ENCODE results near the gene WNT7A. TPM values are rescaled to one million over a fixed set of nuclear protein-coding genes. Genes with fewer than 3 reads are reported as not detected.

WNT7A gene
- total RNA-seq, 1 donor from 2014 or later: not detected

GRCh38 chr3:13870902-13871301 lies 9.0 kb downstream of the WNT7A start:
- DNase-seq (ENCODE audit: low spot score): no peak
- Mint-ChIP-seq H3K36me3 (ENCODE audit: low read depth, unreplicated experiment) (no peaks in the 10 kb centered on the region), H3K4me1 (ENCODE audit: unreplicated experiment) (no peaks in the 10 kb centered on the region), H3K9me3 (ENCODE audit: unreplicated experiment) (no peaks in the 10 kb centered on the region), H3K4me3 (ENCODE audit: unreplicated experiment) (no peak overlapping the region), H3K27ac (ENCODE audit: unreplicated experiment) (no peak overlapping the region), H3K27me3 (ENCODE audit: unreplicated experiment) (peaks cover 13% of the 10 kb centered on the region)
- TF ChIP-seq, protein P1, sequence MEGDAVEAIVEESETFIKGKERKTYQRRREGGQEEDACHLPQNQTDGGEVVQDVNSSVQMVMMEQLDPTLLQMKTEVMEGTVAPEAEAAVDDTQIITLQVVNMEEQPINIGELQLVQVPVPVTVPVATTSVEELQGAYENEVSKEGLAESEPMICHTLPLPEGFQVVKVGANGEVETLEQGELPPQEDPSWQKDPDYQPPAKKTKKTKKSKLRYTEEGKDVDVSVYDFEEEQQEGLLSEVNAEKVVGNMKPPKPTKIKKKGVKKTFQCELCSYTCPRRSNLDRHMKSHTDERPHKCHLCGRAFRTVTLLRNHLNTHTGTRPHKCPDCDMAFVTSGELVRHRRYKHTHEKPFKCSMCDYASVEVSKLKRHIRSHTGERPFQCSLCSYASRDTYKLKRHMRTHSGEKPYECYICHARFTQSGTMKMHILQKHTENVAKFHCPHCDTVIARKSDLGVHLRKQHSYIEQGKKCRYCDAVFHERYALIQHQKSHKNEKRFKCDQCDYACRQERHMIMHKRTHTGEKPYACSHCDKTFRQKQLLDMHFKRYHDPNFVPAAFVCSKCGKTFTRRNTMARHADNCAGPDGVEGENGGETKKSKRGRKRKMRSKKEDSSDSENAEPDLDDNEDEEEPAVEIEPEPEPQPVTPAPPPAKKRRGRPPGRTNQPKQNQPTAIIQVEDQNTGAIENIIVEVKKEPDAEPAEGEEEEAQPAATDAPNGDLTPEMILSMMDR (IDR thresholded peaks at IDR 0.05; ENCODE audit: unreplicated experiment): no peak

- TF ChIP-seq, protein P1 (IDR thresholded peaks at IDR 0.05; ENCODE audit: unreplicated experiment): no peak
- Mint-ChIP-seq H3K36me3 (ENCODE audit: low read depth, unreplicated experiment) (no peaks in the 10 kb centered on the region), H3K4me3 (ENCODE audit: unreplicated experiment) (no peak overlapping the region), H3K9me3 (ENCODE audit: unreplicated experiment) (no peaks in the 10 kb centered on the region), H3K27me3 (ENCODE audit: unreplicated experiment) (peaks cover 10% of the 10 kb centered on the region), H3K27ac (ENCODE audit: unreplicated experiment) (no peak overlapping the region), H3K4me1 (ENCODE audit: unreplicated experiment) (no peaks in the 10 kb centered on the region)
- no peak for DNase-seq (ENCODE audit: low spot score)
Measured at GRCh38 chr3:13869761-13870343, 10.0 kb downstream of the WNT7A start.

GRCh38 chr3:13868844-13869724 lies 10.8 kb downstream of the WNT7A start:
- H3K4me3 Mint-ChIP-seq (ENCODE audit: unreplicated experiment): no peak overlapping the region
- no peaks in the 10 kb centered on the region for H3K9me3 Mint-ChIP-seq (ENCODE audit: unreplicated experiment)
- H3K36me3 Mint-ChIP-seq (ENCODE audit: low read depth, unreplicated experiment): no peaks in the 10 kb centered on the region
- no peak overlapping the region for H3K27ac Mint-ChIP-seq (ENCODE audit: unreplicated experiment)
- TF ChIP-seq, protein P1 (IDR thresholded peaks at IDR 0.05; ENCODE audit: unreplicated experiment): no peak
- no peaks in the 10 kb centered on the region for H3K4me1 Mint-ChIP-seq (ENCODE audit: unreplicated experiment)
- no peak for DNase-seq (ENCODE audit: low spot score)
- H3K27me3 Mint-ChIP-seq (ENCODE audit: unreplicated experiment): peaks cover 10% of the 10 kb centered on the region

DNA sequence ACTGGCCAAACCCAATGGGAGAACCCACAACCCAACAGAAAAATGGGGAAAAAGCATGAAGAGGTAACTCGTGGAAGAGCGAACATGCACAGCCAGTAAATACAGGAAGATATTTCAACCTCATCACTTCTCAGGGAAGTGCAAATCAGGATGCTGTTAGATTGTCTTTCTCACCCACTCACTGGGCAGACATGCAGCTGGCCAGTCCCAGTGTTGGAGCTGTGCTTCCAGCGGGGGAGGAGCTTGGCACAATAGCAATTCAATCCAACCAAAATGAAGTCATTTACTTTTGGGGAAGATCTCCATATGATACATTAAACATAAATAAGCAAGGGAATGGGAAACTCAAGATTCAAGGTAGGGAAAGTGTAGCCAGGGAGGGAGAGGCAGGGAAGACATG lies 12.1 kb downstream of the WNT7A start:
- Mint-ChIP-seq H3K27me3 (ENCODE audit: unreplicated experiment) (peaks cover 11% of the 10 kb centered on the region), H3K27ac (ENCODE audit: unreplicated experiment) (no peak overlapping the region)
- TF ChIP-seq, protein P1 (IDR thresholded peaks at IDR 0.05; ENCODE audit: unreplicated experiment): no peak

More for the DNA sequence above, 12.1 kb downstream of the WNT7A start:
- Mint-ChIP-seq H3K9me3 (ENCODE audit: unreplicated experiment) (no peaks in the 10 kb centered on the region), H3K36me3 (ENCODE audit: low read depth, unreplicated experiment) (no peaks in the 10 kb centered on the region), H3K4me1 (ENCODE audit: unreplicated experiment) (no peaks in the 10 kb centered on the region), H3K4me3 (ENCODE audit: unreplicated experiment) (no peak overlapping the region)
- DNase-seq (ENCODE audit: low spot score): no peak

Measured in endothelial cell (in vitro differentiated cells).